HG03571 (cell line): Measurements from ENCODE around the gene CYP11A1.
A peak's percentile ranks its signal among the peaks of the same experiment; 100 is the strongest.
"Not testable (repeated sequence)": the region's sequence is repeated elsewhere in the genome, so short reads cannot be mapped to it uniquely, and the experiment has no call there.

Experiments used
- ATAC-seq: cut with Tn5 transposase; IDR thresholded peaks from one replicate; pipeline ENCODE4 v1.9.1; 2021; ENCODE audit not compliant: unreplicated experiment

CYP11A1 gene

GRCh38 chr15:74400915-74401757 lies 33.7 kb upstream of the CYP11A1 start:
- ATAC-seq: no peak

DNA sequence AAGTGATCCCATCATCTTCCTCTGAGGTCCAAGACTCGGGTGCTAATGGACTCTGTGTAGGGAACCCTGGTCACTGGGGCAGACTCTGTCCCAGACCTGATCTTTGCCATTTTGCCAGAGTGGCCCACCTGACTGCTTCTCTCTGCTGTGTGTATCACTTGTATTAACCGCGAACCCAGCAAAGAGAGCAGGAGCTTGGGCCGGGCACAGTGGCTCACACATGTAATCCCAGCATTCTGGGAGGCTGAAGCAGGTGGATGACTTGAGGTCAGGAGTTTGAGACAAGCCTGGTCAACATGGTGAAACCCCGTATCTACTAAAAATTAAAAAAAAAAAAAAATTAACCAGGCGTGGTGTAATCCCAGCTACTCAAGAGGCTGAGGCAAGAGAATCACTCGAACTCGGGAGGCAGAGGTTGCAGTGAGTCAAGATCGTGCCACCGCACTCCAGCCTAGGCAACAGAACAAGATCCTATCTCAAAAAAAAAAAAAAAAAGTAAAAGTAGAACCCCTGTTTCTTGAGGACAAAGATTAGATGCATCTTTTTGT lies 32.9 kb upstream of the CYP11A1 start:
- no peak for ATAC-seq

GRCh38 chr15:74399511-74400312 lies 32.3 kb upstream of the CYP11A1 start:
- no peak for ATAC-seq

GRCh38 chr15:74399100-74399499 lies 31.7 kb upstream of the CYP11A1 start:
- no peak for ATAC-seq

- no peak for ATAC-seq
Measured at GRCh38 chr15:74398183-74398582, 30.7 kb upstream of the CYP11A1 start.

DNA sequence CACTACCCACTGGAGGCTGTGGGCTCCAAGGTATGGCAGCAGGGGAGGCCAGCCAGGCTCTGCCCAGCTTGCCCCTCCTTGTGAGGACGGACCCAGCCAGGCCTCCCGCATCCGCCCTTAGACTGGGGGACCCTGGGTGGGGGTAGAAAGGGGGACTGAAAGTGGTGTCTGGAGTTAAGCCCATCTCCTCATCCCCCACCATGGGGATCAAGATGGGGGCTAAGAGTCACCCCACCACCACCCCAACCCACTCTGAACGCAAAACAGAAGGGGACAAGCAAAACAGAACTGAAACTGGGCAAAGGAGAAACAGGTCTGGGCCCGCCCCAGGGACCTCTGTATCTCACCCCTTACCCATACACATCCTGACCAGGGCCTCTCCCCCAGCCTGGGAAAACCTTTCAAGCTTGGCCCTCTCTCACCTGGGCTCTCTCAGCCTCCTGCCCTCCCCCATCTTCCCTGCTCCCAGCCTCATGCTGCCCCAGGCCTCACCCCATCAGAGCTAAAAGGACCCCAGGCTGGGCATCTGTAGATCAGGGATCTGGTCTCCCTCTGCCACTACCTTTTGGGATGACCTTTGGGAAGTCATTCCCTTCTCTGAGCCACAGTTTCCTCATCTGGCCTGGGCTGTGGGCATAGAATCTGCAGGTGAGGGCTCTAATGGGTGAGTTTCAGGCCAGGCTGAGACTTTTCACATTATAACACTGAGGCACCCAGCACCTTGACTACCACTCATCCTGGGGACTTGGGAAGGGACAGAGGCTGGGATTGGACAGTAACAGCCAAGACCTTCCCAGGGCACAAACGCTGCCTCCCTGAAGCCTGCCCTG lies 30.0 kb upstream of the CYP11A1 start:
- ATAC-seq: peak; percentile 20

GRCh38 chr15:74396445-74397238 lies 29.2 kb upstream of the CYP11A1 start:
- no peak for ATAC-seq

GRCh38 chr15:74396146-74396438 lies 28.6 kb upstream of the CYP11A1 start:
- no peak for ATAC-seq

- no peak for ATAC-seq
Measured at GRCh38 chr15:74395319-74396145, 28.1 kb upstream of the CYP11A1 start.

- no peak for ATAC-seq
Measured at GRCh38 chr15:74394090-74394846, 26.8 kb upstream of the CYP11A1 start.

DNA sequence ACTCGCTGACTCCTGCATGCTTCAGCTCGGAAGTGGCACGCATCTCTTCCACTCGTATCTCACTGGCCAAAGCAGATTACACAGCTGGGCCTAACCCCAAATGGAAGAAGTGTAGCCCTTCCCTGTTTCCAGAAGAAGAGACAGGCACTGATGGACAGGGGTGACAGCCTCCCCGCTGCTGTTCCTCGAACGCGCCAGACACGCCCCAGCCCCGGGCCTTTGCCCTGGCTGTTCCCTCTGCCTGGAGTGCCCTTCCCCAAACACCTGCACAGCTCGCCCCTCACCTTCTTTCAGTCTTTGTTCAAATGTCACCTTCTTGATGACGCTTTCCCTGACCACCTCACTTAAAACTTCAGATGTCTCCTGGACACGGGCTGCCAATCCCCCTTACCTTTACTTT lies 26.0 kb upstream of the CYP11A1 start:
- ATAC-seq: no peak

DNA sequence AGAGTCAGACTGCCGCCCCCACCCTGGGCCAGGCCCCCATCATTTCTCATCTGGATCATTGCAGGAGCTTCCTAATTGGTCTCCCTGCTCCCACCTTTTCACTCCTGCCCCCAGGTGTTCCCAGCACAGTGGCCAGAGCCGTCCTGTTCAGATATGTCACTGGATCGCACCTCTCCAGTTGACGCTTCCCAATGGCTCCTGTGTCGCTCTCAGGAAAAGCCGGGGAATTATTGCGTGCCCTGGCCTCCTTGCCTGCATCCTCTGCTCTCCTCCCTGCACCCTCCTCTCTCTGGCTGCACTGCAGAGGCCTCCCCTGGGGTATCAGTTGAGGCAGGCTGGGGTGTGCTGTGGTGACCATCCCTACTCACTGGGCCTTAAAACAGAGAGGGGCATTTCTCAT lies 25.5 kb upstream of the CYP11A1 start:
- no peak for ATAC-seq

- ATAC-seq: no peak
Measured at GRCh38 chr15:74392451-74392830, 25.0 kb upstream of the CYP11A1 start.

DNA sequence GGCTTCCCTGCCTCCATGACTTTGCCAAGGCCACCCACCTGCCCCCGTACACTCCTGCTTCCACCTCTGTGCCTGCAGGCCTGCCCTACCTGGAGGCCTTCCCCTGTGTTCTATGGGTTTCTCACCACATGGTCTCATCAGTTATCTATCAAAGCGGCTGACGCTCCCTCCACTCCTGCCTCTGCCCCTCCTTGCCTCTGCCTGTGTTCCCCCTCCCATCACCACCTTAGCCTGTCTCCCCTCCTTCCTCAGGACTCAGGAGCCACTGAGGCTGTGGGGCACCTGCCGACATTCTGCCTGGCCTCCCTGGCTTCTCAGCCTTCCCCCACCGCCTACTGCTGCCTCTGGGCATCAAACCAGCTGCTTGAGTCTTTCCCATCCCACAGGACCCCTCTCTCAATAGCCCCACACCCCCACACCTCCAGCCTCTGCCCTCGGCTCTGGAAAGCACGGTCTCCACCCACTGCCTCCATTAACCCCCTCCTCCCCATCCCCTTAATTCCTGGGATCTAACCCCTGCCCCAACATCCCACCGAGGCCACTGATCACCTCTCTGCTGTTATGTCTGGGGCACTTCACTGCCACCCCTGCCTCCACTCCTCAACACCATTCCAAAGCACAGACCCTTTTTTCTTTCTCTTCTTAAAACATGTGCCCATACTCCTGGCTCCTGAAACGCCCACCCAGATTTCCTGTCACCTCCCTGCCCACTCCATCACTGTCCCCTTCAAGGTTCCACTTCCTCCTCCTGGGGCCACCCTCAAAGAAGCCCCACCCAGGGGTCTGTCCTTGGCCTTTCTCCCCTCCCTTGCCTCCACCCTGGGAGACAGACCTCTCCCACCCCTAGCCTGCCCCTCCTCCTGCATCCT lies 24.4 kb upstream of the CYP11A1 start:
- ATAC-seq: no peak

DNA sequence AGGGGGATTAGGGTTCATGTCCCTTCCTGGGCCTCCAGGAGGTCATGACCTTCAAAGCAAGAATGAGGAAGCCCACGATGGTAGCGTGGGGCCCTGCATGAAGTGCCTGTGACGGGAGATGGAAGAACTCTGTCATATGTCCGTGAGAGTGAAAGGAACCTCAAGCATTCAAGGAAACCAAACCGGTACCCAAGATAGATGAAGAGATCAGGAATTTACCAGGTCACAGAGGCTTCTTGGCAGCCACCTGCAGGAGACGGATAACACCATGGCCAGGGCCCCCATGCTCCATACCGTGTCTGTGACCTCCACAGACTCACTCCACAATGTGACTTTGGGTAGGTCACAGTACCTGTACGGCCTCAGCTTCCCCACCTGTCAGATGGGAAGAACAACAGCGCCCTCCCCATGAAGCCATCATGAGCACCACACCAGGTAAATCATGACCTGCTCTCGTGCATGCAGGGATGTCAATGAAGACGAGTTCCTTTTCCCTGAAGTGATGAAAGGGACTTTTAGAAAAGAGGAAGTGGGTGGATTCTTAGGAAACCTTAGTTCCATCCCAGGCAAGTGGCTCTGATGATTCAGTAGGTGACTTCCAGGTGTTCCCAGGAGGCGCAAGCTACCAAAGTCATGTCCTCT lies 23.3 kb upstream of the CYP11A1 start:
- no peak for ATAC-seq

DNA sequence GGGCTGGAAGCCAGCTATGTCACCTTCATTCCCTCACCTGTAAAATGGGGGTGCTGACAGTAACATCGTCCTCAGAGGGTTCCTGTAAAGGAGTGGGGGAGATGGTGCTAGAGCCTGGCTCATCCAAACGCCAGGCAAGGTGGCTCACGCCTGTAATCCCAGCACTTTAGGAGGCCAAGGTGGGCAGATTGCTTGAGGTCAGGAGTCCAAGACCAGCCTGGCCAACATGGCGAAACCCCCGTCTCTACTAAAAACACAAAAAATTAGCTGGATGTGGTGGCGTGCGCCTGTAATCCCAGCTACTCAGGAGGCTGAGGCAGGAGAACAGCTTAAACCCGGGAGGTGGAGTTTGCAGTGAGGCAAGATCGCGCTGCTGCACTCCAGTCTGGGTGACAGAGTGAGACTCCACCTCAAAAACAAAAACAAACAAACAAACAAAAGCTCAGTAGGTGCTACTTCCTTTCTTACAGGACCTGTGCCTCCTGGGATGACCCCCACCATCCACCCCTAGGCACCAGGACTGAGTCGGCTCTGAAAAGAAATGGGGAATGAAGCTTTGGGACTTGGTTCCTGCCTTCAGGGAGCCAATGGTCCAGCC lies 22.7 kb upstream of the CYP11A1 start:
- not testable (repeated sequence) for ATAC-seq
